GM12801 (cell line): ENCODE measurements around the gene GALNT7.

Experiments
- TF ChIP-seq, protein P1 (sequence below): IDR thresholded peaks from one replicate; pipeline ENCODE4 v1.5.1; 2011; ENCODE audit warnings: control low read depth; ENCODE audit not compliant: insufficient read length; ENCODE audit errors: extremely low read depth

The GALNT7 gene

DNA sequence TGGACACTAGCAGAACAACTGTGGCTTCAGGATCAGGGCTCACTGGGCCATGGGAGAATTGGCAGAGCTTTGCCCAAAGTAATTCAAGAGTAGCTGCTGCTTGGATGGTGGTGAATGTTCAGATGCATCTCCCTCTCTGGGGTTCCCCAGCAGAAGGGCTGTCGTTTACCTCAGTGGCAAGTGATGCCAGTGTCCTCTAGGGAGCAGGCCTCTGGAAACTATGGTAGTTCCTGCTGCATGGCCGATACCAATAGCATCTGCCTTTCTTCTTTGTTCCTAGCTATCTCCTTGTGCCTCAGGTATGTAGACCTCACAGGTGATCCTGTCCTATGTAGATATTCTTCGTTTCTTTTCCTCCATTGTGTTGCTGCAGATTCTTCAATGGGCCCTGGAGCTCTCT, 139.2 kb downstream of the GALNT7 start:
- TF ChIP-seq, protein P1, sequence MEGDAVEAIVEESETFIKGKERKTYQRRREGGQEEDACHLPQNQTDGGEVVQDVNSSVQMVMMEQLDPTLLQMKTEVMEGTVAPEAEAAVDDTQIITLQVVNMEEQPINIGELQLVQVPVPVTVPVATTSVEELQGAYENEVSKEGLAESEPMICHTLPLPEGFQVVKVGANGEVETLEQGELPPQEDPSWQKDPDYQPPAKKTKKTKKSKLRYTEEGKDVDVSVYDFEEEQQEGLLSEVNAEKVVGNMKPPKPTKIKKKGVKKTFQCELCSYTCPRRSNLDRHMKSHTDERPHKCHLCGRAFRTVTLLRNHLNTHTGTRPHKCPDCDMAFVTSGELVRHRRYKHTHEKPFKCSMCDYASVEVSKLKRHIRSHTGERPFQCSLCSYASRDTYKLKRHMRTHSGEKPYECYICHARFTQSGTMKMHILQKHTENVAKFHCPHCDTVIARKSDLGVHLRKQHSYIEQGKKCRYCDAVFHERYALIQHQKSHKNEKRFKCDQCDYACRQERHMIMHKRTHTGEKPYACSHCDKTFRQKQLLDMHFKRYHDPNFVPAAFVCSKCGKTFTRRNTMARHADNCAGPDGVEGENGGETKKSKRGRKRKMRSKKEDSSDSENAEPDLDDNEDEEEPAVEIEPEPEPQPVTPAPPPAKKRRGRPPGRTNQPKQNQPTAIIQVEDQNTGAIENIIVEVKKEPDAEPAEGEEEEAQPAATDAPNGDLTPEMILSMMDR, result no peak

DNA sequence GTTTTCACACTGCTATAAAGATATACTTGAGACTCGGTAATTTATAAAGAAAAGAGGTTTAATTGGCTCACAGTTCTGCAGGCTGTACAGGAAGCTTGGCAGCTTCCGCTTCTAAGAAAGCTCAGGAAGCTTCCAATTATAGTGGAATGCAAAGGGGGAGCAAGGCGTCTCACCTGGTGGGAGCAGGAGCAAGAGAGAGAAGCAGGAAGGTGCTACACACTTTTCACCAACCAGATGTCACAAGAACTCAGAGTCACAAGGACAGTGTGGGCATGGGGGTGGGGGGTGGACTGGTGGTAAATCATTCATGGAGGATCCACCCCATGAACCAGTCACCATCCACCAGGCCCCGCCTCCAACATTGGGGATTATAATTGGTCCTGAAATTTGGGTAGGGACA, 142.8 kb downstream of the GALNT7 start:
- TF ChIP-seq, protein P1, result no peak

DNA sequence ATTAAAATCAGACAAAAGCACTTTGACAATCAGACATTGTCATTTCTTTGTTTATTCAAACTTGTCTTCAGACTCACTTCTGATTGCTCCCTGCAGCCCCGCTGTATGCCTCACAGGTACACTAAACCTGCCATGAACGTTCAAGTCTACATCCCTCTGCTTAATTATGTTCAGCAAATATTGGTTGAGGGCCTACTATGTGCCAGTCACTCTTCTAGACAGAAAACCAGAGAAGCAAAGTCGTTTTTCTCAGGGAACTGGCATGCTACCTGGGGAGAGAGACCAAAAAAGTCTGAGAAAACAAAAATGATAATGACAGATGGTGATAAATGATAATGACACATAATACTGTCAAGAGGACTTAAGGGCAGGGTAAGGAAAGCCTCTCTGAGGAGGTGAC, 146.1 kb downstream of the GALNT7 start:
- TF ChIP-seq, protein P1, result no peak

DNA sequence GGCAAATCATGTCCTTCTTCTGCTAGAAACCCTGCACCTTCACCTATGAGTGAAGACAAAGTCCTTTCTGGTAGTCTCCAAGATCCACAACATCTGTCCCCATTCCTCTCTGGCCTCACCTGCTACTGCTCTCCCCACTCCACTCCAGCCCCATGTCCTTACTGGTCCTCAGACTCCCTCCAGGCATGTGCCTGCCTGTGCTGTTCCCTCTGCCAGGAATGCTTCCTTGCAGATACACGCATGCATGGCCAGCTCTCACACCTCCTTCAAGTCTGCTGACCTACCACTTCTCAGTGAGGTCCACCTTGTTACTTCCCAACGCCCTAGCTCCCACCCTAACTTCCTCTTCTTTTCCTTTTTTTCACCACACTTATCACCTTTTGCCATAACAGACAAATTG, 147.4 kb downstream of the GALNT7 start:
- TF ChIP-seq, protein P1, result no peak

DNA sequence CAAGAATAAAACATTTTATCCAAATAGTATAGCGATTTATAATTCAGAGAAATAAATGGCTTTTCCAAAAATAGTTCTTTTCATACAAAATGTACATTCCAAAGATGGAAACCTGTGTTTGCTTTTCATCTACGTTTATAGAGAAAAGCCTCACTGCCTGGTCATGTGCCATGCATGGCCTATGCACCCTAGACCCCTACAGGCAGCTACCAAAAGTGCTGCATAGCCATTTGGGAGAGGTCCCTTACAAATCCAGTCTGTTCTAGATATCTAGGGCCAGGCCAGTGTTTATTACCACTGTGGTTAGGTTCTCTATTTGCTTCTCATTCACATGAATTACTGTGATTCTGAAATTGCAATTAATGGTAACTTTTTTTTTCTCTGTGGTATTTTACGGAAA, 148.4 kb downstream of the GALNT7 start:
- TF ChIP-seq, protein P1, result no peak

DNA sequence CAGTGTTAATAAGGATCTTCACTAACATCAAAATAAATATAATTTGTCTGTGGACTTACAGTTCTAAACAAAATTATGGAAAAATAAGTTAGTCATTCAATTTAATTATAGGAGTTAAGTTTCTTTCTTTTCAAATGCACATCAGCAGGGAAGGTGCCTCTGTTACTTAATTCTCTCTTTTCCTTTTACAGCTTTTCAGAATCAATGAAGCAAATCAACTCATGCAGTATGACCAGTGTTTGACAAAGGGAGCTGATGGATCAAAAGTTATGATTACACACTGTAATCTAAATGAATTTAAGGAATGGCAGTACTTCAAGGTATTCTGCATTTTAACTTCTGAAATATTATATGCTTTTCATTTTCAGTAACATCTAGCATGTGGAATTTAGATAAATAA, 149.6 kb downstream of the GALNT7 start:
- TF ChIP-seq, protein P1, result no peak

DNA sequence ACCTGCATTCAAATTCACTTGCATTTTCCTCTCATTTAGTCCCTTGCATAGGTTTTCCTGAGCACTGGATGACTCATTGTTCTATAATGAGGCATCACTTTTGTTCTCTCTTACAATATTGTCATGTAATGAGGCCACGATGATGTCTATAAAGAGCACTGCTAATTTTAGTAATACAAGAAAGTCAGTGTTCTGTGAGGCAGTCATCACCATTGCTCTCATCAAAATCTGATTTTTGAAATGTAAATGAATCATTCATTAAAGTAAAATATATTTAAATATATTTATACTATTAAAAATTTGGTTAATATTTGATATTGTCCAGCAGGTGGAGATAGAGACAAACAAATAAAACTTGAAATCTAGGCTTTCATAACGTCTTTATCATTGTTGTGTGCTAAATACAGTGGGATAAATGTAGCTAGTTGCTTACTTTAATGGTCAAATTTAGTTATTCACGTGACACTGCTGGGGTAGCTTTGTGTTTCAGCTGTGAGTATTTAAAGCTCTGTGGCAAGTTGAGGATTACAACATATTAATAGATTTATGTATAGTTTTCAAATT, 150.1 kb downstream of the GALNT7 start:
- TF ChIP-seq, protein P1, result no peak
